Peyer's patch (tissue), 4 donors: Measurements from ENCODE around the gene SETD1B. TPM values are rescaled to one million over a fixed set of nuclear protein-coding genes. Genes with fewer than 3 reads are reported as not detected.

Source experiments
- DNase-seq, 3 donors: peaks; one replicate each; pipeline ENCODE4 v3.0.0-alpha.2; 2017 to 2019
- H3K27ac ChIP-seq, 4 donors: fragments of 200-600 bp; sonication (generic); one replicate each; pipeline ENCODE4 v1.5.1; 2016 to 2019
- H3K27me3 ChIP-seq, 2 donors: fragments of 200-600 bp; sonication (generic); one replicate each; pipeline ENCODE4 v1.5.1; 2019
- H3K36me3 ChIP-seq, 3 donors: fragments of 200-600 bp; sonication (generic); one replicate each; pipeline ENCODE4 v1.5.1; 2016 to 2019
- H3K4me1 ChIP-seq, 4 donors: fragments of 200-600 bp; sonication (generic); one replicate each; pipeline ENCODE4 v1.5.1; 2016 to 2019
- H3K4me3 ChIP-seq, 4 donors: fragments of 200-600 bp; sonication (generic); 1 replicate in 3 of 4; 2 replicates in 1 of 4; pipeline ENCODE4 v1.5.1; 2016 to 2019; ENCODE audit warnings: mild to moderate bottlenecking in 1 of 4
- H3K9me3 ChIP-seq, 4 donors: fragments of 200-600 bp; sonication (generic); one replicate each; pipeline ENCODE4 v1.5.1; 2016 to 2019; ENCODE audit warnings: mild to moderate bottlenecking in 1 of 4
- CTCF ChIP-seq, 6 experiments: fragments of 450-650 bp in 4 of 6; fragments of 200-600 bp in 2 of 6; sonication (generic) in 1 of 6; IDR thresholded peaks; one replicate each; pipeline ENCODE4 v1.5.1; 2017 to 2019; ENCODE audit warnings: antibody characterized with exemption in 6 of 6, mild to moderate bottlenecking in 3 of 6, moderate library complexity in 1 of 6
- POLR2A ChIP-seq, 2 donors: fragments of 450-650 bp; IDR thresholded peaks; one replicate each; pipeline ENCODE4 v1.5.1; 2017; ENCODE audit warnings: antibody characterized with exemption in 2 of 2, mild to moderate bottlenecking in 2 of 2, moderate library complexity in 2 of 2
- total RNA-seq, 4 donors: library from RNA; depleted of rRNA; stranded (reverse); fragments of >200 nt; gene quantifications; one replicate each; pipeline ENCODE4 v1.1.0, GENCODE V29; 2016

Gene SETD1B
- total RNA-seq, 4 donors from 2014 or later, result 15.4 to 30.5 (median 25.3) TPM

DNA sequence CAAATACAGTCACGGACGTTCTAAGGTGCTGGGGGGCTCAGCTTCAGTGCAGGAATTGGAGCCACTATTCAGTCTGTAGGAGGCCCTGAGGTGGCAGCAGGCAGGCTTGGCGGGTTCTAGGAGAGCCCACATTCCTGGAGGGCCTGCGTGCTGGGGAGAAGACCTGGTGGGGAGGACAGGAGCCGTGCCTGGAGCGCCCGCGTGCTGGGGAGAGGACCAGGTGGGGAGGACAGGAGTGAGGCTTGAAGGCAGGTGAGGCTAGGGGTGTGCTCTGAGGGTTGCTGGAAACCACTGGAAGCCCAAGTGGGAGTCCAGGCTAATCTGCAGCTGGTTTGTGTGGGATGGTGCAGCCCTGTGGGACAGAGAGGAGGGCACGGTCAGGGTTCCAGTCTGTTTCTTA is 33.4 kb upstream of the SETD1B start:
- H3K27ac ChIP-seq, result peak overlapping the region in 3 of 4 donors; percentile 22 to 72 (median 72)
- H3K4me3 ChIP-seq, result no peak overlapping the region
- H3K4me1 ChIP-seq, result peaks cover 0 to 29% (median 0%) of the 10 kb centered on the region in 4 donors
- TF ChIP-seq CTCF (IDR thresholded peaks at IDR 0.05) (no peak), POLR2A (IDR thresholded peaks at IDR 0.05) (no peak)
- no peaks in the 10 kb centered on the region for H3K36me3 ChIP-seq
- H3K27me3 ChIP-seq, result no peaks in the 10 kb centered on the region
- DNase-seq, result no peak
- no peaks in the 10 kb centered on the region for H3K9me3 ChIP-seq

- TF ChIP-seq POLR2A (IDR thresholded peaks at IDR 0.05) (no peak), CTCF (IDR thresholded peaks at IDR 0.05) (no peak)
- no peaks in the 10 kb centered on the region for H3K27me3 ChIP-seq
- no peak for DNase-seq
- peaks cover 0 to 30% (median under 1%) of the 10 kb centered on the region in 4 donors for H3K4me1 ChIP-seq
- no peaks in the 10 kb centered on the region for H3K9me3 ChIP-seq
- H3K4me3 ChIP-seq, result no peak overlapping the region
- peak overlapping the region in 2 of 4 donors; percentile 72 for H3K27ac ChIP-seq
- H3K36me3 ChIP-seq, result no peaks in the 10 kb centered on the region
Measured at GRCh38 chr12:121770813-121771625, 32.8 kb upstream of the SETD1B start.

DNA sequence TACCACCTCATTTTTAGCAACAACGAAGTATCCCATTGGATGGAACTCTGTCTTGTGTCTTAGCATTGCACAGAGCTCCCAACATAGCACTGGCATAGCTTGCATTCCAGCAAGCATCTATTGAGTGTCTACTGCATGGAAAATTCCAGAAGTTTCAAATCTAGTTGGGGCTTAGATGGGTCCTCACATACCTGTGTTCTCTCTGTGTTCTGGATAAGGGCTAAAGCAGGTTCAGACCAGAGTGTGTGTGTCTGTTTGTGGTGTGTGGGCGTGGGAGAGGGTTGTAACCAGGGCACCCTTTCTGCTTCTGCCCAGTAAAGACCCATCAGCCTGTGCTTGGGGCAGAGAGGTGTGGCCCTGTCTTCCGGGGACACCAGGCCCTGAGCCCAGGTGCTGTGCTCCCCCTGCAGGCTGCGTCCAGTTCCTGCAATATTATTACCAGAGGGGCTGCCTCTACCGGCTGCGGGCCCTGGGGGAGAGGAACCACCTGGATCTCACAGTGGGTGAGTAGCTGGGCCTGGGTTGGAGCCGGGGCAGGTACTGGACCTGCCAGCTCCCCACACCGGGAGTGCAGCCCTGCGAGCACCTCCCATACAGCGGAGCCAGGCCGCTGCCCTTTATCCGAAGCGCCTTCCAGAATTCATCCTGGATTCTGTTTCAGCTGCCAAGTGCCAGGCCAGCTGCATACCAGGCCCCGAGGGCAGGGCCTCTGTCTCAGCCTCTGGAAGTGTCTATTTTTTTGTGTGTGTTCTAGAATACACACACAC is 30.6 kb upstream of the SETD1B start:
- H3K27ac ChIP-seq, result peak overlapping the region in 1 of 4 donors; percentile 10

GRCh38 chr12:121774968-121775474 is 28.8 kb upstream of the SETD1B start:
- TF ChIP-seq POLR2A (IDR thresholded peaks at IDR 0.05) (no peak), CTCF (IDR thresholded peaks at IDR 0.05) (no peak)
- Histone ChIP-seq H3K4me1 (peaks cover 0 to 29% (median 5%) of the 10 kb centered on the region in 4 donors), H3K27me3 (no peaks in the 10 kb centered on the region), H3K4me3 (no peak overlapping the region), H3K9me3 (no peaks in the 10 kb centered on the region), H3K27ac (no peak overlapping the region), H3K36me3 (peaks cover 0 to 17% (median 0%) of the 10 kb centered on the region in 3 donors)
- DNase-seq, result no peak

More for the DNA sequence above, 30.6 kb upstream of the SETD1B start:
- peak; percentile 73 to 88 (median 87) for DNase-seq
- H3K4me1 ChIP-seq, result peaks cover 0 to 35% (median 5%) of the 10 kb centered on the region in 4 donors
- H3K27me3 ChIP-seq, result no peaks in the 10 kb centered on the region
- TF ChIP-seq POLR2A (IDR thresholded peaks at IDR 0.05) (peak in 1 of 2 donors; percentile 7), CTCF (IDR thresholded peaks at IDR 0.05) (peak; percentile 81 to 95 (median 90))
- H3K4me3 ChIP-seq, result no peak overlapping the region
- H3K9me3 ChIP-seq, result no peaks in the 10 kb centered on the region
- no peaks in the 10 kb centered on the region for H3K36me3 ChIP-seq

DNA sequence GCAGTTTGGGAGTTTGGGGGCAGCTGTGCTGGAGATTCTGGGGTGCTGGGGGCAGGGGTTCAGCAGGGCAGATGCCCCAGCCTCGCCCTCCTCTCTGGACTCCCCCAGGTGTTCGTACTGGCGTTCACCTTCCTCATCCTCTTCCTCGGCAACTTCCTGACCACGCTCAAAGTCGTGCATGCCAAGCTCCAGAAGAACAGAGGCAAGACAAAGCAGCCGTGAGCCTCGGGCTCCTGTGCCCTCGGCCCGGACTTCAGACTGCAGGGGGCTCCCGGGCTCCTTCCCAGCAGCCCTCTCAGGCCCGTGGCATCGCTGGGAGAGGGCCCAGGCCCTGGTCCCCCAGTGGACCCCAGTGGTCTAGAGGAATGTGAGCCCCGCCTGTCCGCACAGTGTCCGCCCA is 28.3 kb upstream of the SETD1B start:
- no peak overlapping the region for H3K27ac ChIP-seq
- H3K9me3 ChIP-seq, result no peaks in the 10 kb centered on the region
- TF ChIP-seq POLR2A (IDR thresholded peaks at IDR 0.05), result no peak
- TF ChIP-seq CTCF (IDR thresholded peaks at IDR 0.05), result no peak
- H3K4me1 ChIP-seq, result peaks cover 0 to 25% (median 5%) of the 10 kb centered on the region in 4 donors
- H3K27me3 ChIP-seq, result no peaks in the 10 kb centered on the region
- no peak for DNase-seq
- H3K4me3 ChIP-seq, result no peak overlapping the region
- peaks cover 0 to 21% (median 0%) of the 10 kb centered on the region in 3 donors for H3K36me3 ChIP-seq
